Naive B cell (primary cell): ENCODE measurements around the gene TAS2R19. TPM values are rescaled to one million over a fixed set of nuclear protein-coding genes. Genes with fewer than 3 reads are reported as not detected.
"Not testable (repeated sequence)": the region's sequence is repeated elsewhere in the genome, so short reads cannot be mapped to it uniquely, and the experiment has no call there.

Experiments used
- ATAC-seq, 2 donors: fragments of 150-1000 bp; cut with Tn5 transposase; 2 replicates each; pipeline ENCODE4 v1.10.0; 2021; ENCODE audit warnings: low read depth in 2 of 2, mild to moderate bottlenecking in 2 of 2, moderate library complexity in 2 of 2
- DNase-seq: peaks from one replicate; pipeline ENCODE4 v3.0.0; 2022
- H3K27ac Mint-ChIP-seq, 6 donors: one replicate each; pipeline ENCODE4 v1.8.0; 2020 to 2022; ENCODE audit warnings: mild to moderate bottlenecking in 6 of 6, mixed read lengths in 6 of 6, moderate library complexity in 5 of 6, inconsistent platforms in 2 of 6
- H3K27me3 Mint-ChIP-seq, 3 donors: one replicate each; pipeline ENCODE4 v1.8.0; 2021 to 2022; ENCODE audit warnings: mixed read lengths in 3 of 3, mild to moderate bottlenecking in 1 of 3
- H3K36me3 Mint-ChIP-seq, 2 donors: one replicate each; pipeline ENCODE4 v1.8.0; 2020 to 2022; ENCODE audit warnings: mixed read lengths in 2 of 2, inconsistent platforms in 1 of 2, mild to moderate bottlenecking in 1 of 2
- H3K4me1 Mint-ChIP-seq, 3 donors: one replicate each; pipeline ENCODE4 v1.8.0; 2020 to 2022; ENCODE audit warnings: mixed read lengths in 3 of 3, inconsistent platforms in 1 of 3, mild to moderate bottlenecking in 1 of 3, moderate library complexity in 1 of 3
- H3K4me3 Mint-ChIP-seq, 8 donors: one replicate each; pipeline ENCODE4 v1.8.0; 2020 to 2022; ENCODE audit warnings: mild to moderate bottlenecking in 8 of 8, mixed read lengths in 8 of 8, moderate library complexity in 8 of 8, inconsistent platforms in 2 of 8
- H3K9me3 Mint-ChIP-seq, 7 donors: one replicate each; pipeline ENCODE4 v1.8.0; 2020 to 2022; ENCODE audit warnings: mixed read lengths in 7 of 7, mild to moderate bottlenecking in 5 of 7, inconsistent platforms in 2 of 7, moderate library complexity in 1 of 7
- polyA plus RNA-seq, 6 donors: library from polyadenylated mRNA; unstranded; fragments of 300-500 nt; fragmentation: Illumina TruSeq; gene quantifications; one replicate each; pipeline ENCODE4 v1.2.3, GENCODE V29; 2021; ENCODE audit warnings: low read depth in 6 of 6

The TAS2R19 gene
- polyA plus RNA-seq, 6 donors from 2014 or later: 0.43 to 0.93 (median 0.51) TPM; not detected in 3

GRCh38 chr12:11033959-11034358 is 11.5 kb upstream of the TAS2R19 start:
- H3K27me3 Mint-ChIP-seq, H3K4me3 Mint-ChIP-seq, H3K9me3 Mint-ChIP-seq, DNase-seq, H3K27ac Mint-ChIP-seq, H3K4me1 Mint-ChIP-seq, ATAC-seq: not testable (repeated sequence)
- H3K36me3 Mint-ChIP-seq: peaks cover 0 to 36% of the 10 kb centered on the region in 2 donors

DNA sequence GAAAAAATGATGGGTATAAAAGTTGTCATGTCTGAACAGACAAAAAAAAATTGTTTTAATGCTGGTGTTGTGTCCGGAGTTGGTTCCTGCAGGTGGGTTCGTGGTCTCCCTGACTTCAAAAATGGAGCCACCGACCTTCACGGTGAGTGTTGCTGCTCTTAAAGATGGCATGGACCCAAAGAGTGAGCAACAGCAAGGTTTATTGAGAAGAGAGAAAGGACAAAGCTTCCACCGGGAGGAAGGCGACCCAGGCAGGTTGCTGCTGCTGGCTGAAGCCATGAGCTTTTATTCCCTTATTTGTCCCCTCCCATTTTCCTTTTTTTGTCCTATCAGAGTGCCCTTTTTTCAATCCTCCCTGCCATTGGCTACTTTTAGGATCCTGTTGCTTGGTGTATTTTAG is 8.9 kb upstream of the TAS2R19 start, which contains the start of gene TAS2R31:
Gene TAS2R31, minus strand, starts transcription at position 101 of the 400 bp plus-strand sequence. Its CDS starts 72 bp downstream, at position 29.
- Mint-ChIP-seq H3K27ac (no peak within 1 kb of the TSS), H3K36me3 (peaks cover 0 to 33% of the 10 kb centered on the region in 2 donors), H3K9me3 (no peaks in the 10 kb centered on the region), H3K4me1 (no peaks in the 10 kb centered on the region), H3K27me3 (no peaks in the 10 kb centered on the region), H3K4me3 (no peak within 1 kb of the TSS)
- no peak for ATAC-seq
- DNase-seq: no peak

DNA sequence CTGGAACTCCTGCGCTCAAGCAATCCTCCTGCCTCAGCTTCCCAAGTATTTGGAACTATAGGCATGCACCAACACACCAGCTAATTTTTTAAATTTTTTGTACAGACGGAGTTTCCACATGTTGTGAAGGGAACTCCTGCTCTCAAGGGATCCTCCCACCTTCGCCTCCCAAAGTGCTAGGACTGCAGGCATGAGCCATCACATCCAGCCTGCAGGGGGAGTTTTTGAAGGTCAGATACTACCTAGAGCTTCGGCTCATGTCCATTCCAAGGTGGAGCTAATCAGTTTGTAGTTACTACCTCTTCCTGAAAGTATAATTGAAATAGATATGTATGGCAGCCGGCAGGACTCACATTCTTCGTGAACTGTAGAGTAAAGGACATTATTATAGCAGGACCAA is 3.7 kb upstream of the TAS2R19 start:
- H3K27me3 Mint-ChIP-seq: no peaks in the 10 kb centered on the region
- no peak overlapping the region for H3K27ac Mint-ChIP-seq
- no peaks in the 10 kb centered on the region for H3K4me1 Mint-ChIP-seq
- H3K4me3 Mint-ChIP-seq: no peak overlapping the region
- ATAC-seq (no peak), DNase-seq (no peak)
- peaks cover 11 to 23% of the 10 kb centered on the region in 2 donors for H3K36me3 Mint-ChIP-seq
- H3K9me3 Mint-ChIP-seq: peaks cover 5 to 9% (median 7%) of the 10 kb centered on the region in 7 donors

GRCh38 chr12:11023387-11023786 is 967 bp upstream of the TAS2R19 start:
- no peaks in the 10 kb centered on the region for H3K27me3 Mint-ChIP-seq
- peaks cover 0 to 4% (median 1%) of the 10 kb centered on the region in 3 donors for H3K4me1 Mint-ChIP-seq
- H3K9me3 Mint-ChIP-seq: peaks cover 5 to 9% (median 7%) of the 10 kb centered on the region in 7 donors
- no peak overlapping the region for H3K4me3 Mint-ChIP-seq
- ATAC-seq (no peak), DNase-seq (no peak)
- no peak overlapping the region for H3K27ac Mint-ChIP-seq
- peaks cover 11 to 15% of the 10 kb centered on the region in 2 donors for H3K36me3 Mint-ChIP-seq

DNA sequence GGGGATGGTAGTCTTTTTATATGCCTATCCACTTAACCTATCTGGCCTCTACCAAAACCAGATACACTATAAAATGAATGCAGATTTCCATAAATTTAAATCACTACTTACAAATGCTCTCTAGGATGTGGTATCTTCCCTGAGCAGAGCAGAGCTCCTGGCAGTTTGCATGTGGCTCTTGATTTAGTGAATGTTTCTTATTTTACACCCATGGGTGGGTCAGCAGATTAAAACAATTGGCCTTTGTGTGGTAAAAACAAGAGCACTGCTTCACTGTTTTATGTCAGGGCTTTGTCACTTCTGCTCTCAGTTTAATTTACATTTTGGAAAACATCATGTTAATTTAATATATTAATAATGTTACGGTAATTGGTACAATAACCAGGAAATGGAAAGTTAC is 5.5 kb downstream of the TAS2R19 start:
- Mint-ChIP-seq H3K27me3 (no peaks in the 10 kb centered on the region), H3K4me1 (peaks cover 4 to 7% (median 4%) of the 10 kb centered on the region in 3 donors), H3K36me3 (peaks cover 0 to 10% of the 10 kb centered on the region in 2 donors), H3K4me3 (no peak overlapping the region), H3K9me3 (no peaks in the 10 kb centered on the region), H3K27ac (no peak overlapping the region)
- ATAC-seq (no peak), DNase-seq (no peak)

DNA sequence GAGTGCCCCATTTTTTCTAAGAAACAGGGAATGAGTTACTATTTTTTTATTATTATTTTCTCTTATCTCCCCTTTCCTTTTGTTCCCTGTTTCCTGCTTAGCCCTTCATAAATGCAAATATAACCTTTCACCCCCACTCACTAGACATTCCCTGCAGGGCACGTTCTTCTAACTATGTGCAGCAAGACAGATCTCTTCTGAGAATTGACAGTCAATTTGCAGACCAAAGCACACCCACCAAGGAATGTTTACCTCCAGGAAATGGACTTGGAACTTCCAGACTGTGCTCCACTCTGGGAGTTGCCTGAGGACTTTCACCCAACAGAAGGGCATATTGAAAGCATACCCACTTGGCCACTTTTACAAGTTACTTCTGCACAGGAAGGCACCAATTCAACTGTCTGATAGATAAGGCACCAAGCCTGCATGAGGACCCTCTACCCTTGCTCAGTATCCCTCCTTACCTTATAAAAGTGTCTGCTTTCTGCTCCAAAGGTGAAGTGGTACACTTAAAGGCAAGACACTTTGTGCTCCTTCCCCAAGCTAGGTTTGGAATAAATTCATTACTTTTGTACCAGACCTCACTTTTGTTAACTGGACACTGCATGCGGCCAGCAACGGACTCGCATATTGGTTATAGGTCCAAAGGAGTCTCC is 6.5 kb downstream of the TAS2R19 start:
- Mint-ChIP-seq H3K36me3 (peaks cover 0 to 10% of the 10 kb centered on the region in 2 donors), H3K27me3 (no peaks in the 10 kb centered on the region), H3K9me3 (no peaks in the 10 kb centered on the region), H3K4me3 (no peak overlapping the region), H3K4me1 (peaks cover 4 to 7% (median 4%) of the 10 kb centered on the region in 3 donors), H3K27ac (no peak overlapping the region)
- ATAC-seq (no peak), DNase-seq (no peak)

- no peaks in the 10 kb centered on the region for H3K27me3 Mint-ChIP-seq
- peaks cover 0 to 10% of the 10 kb centered on the region in 2 donors for H3K36me3 Mint-ChIP-seq
- peaks cover 0 to 7% (median 4%) of the 10 kb centered on the region in 3 donors for H3K4me1 Mint-ChIP-seq
- no peak for ATAC-seq
- DNase-seq: no peak
- H3K27ac Mint-ChIP-seq: no peak overlapping the region
- H3K4me3 Mint-ChIP-seq: no peak overlapping the region
- no peaks in the 10 kb centered on the region for H3K9me3 Mint-ChIP-seq
Observed at GRCh38 chr12:11014234-11014633, 8.2 kb downstream of the TAS2R19 start.

DNA sequence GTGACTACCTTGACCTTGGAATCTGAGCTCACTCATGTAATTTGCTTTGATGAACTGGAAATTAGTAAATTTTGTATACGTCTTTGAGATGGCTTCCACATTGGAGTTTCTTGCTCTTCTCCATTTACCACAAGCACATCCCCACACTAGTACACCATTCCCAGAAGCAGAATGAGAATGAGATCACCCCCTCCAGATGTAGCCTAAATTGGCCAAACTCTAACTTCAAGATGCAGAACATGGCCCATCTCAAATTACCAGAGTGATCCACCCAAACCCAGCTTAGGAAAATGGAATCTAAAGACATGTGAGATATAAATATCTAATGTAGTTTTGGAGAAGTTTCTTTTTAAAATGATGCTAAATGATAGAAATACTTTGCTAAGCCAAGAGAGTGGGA is 14.8 kb downstream of the TAS2R19 start:
- no peaks in the 10 kb centered on the region for H3K9me3 Mint-ChIP-seq
- H3K27me3 Mint-ChIP-seq: no peaks in the 10 kb centered on the region
- no peak overlapping the region for H3K4me3 Mint-ChIP-seq
- peaks cover 0 to 2% of the 10 kb centered on the region in 2 donors for H3K36me3 Mint-ChIP-seq
- ATAC-seq (no peak), DNase-seq (no peak)
- H3K27ac Mint-ChIP-seq: no peak overlapping the region
- H3K4me1 Mint-ChIP-seq: no peaks in the 10 kb centered on the region

- Mint-ChIP-seq H3K27ac (no peak within 1 kb of the TSS), H3K36me3 (peaks cover 8 to 17% of the 10 kb centered on the region in 2 donors), H3K4me3 (no peak within 1 kb of the TSS), H3K4me1 (no peaks in the 10 kb centered on the region), H3K9me3 (peaks cover 0 to 6% (median 3%) of the 10 kb centered on the region in 7 donors), H3K27me3 (no peaks in the 10 kb centered on the region)
- ATAC-seq (no peak), DNase-seq (no peak)
Observed at GRCh38 chr12:10998204-10998603, 24.2 kb downstream of the TAS2R19 start, which contains the start of gene TAS2R20. TAS2R20 (minus strand) TSS chr12:10998304; CDS start chr12:10997875, 429 bp downstream.

GRCh38 chr12:10994307-10994706 is 28.1 kb downstream of the TAS2R19 start:
- peaks cover 0 to 7% (median 4%) of the 10 kb centered on the region in 7 donors for H3K9me3 Mint-ChIP-seq
- no peaks in the 10 kb centered on the region for H3K4me1 Mint-ChIP-seq
- DNase-seq: no peak
- H3K4me3 Mint-ChIP-seq: no peak overlapping the region
- H3K27ac Mint-ChIP-seq: peak overlapping the region in 2 of 6 donors; percentile 34 to 75
- H3K36me3 Mint-ChIP-seq: peaks cover 0 to 20% of the 10 kb centered on the region in 2 donors
- no peak for ATAC-seq
- H3K27me3 Mint-ChIP-seq: no peaks in the 10 kb centered on the region

- H3K4me3 Mint-ChIP-seq: no peak overlapping the region
- H3K4me1 Mint-ChIP-seq: no peaks in the 10 kb centered on the region
- peaks cover 0 to 9% of the 10 kb centered on the region in 2 donors for H3K36me3 Mint-ChIP-seq
- peaks cover 0 to 7% (median 4%) of the 10 kb centered on the region in 7 donors for H3K9me3 Mint-ChIP-seq
- DNase-seq (no peak), ATAC-seq (no peak)
- H3K27ac Mint-ChIP-seq: no peak overlapping the region
- no peaks in the 10 kb centered on the region for H3K27me3 Mint-ChIP-seq
Observed at GRCh38 chr12:10989107-10989506, 33.3 kb downstream of the TAS2R19 start.

DNA sequence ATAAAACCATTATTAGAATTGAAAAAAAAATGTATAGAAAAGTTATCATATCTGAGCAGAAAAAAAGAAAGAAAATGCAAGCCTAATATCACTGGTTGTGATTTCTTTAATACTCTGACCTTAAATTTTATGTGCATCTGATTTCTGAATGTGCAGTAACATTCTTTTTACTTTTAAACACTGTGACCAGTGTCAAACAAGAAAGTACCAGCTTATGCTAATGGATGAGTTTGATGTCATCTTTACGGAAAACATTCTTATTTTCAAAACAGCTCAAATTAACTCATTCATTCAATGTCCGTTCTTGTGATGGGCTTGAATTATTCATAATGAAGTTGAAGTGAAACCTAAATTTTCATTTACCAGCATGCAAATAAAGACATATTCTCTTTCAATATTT is 35.6 kb downstream of the TAS2R19 start, which contains the start of gene TAS2R50:
Gene TAS2R50, minus strand, starts transcription at position 101 of the 400 bp plus-strand sequence. Its CDS starts 52 bp downstream, at position 49.
- Mint-ChIP-seq H3K27me3 (no peaks in the 10 kb centered on the region), H3K4me3 (no peak within 1 kb of the TSS), H3K36me3 (peaks cover 0 to 13% of the 10 kb centered on the region in 2 donors), H3K27ac (peak within 1 kb of the TSS in 1 of 6 donors; percentile 45), H3K9me3 (peaks cover 0 to 7% (median 4%) of the 10 kb centered on the region in 7 donors), H3K4me1 (peaks cover 0 to 10% (median 0%) of the 10 kb centered on the region in 3 donors)
- DNase-seq (no peak), ATAC-seq (no peak)

DNA sequence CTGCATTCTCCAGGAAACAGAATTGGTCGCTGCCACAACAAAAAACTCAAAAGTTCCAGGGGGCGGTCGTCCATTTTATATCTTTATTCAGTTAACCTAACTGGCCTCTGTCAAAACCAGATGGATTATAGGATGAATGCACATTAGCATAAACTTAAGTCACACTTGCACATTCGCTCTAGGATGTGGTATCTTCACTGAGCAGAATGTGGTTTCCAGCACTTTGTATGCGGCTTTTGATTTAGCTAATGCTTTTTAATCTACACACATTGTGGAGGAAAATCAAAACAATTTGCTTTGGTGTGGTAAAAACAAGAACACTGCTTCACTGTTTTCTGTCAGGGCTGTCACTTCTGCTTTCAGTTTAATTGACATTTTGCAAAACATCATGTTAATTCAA is 40.2 kb downstream of the TAS2R19 start:
- no peak for DNase-seq
- H3K4me3 Mint-ChIP-seq: no peak overlapping the region

DNA sequence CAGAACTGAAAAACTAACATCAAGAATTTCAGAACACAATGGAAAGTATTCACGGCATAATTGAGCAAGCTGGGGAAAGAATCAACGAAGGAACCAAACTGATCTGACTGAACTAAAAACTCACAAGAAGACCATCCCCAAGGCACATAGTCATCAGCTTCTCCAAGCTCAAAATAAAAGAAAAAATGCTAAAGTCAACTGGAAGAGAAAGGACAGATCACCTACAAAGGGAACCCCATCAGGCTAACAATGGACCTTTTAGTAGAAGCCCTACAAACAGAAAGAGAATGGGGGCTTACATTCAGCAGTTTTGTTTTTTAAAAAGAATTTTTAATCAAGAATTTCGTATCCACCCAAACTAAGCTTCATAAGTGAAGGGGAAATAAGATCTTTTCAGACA is 47.5 kb downstream of the TAS2R19 start:
- Mint-ChIP-seq H3K4me1 (peaks cover 0 to 17% (median 14%) of the 10 kb centered on the region in 3 donors), H3K27me3 (no peaks in the 10 kb centered on the region), H3K27ac (no peak overlapping the region), H3K36me3 (peaks cover 0 to 9% of the 10 kb centered on the region in 2 donors), H3K9me3 (peaks cover 0 to 1% (median 0%) of the 10 kb centered on the region in 7 donors), H3K4me3 (no peak overlapping the region)
- DNase-seq (no peak), ATAC-seq (no peak)

More for the DNA sequence above, 40.2 kb downstream of the TAS2R19 start:
- H3K9me3 Mint-ChIP-seq: peaks cover 0 to 2% (median 0%) of the 10 kb centered on the region in 7 donors
- H3K36me3 Mint-ChIP-seq: peaks cover 5 to 9% of the 10 kb centered on the region in 2 donors
- no peak for ATAC-seq
- no peaks in the 10 kb centered on the region for H3K27me3 Mint-ChIP-seq
- H3K4me1 Mint-ChIP-seq: peaks cover 0 to 15% (median 15%) of the 10 kb centered on the region in 3 donors
- no peak overlapping the region for H3K27ac Mint-ChIP-seq
